Esophagus squamous epithelium (tissue), 4 donors: ENCODE data around the gene AP5Z1.
"Not testable (repeated sequence)": the region's sequence is repeated elsewhere in the genome, so short reads cannot be mapped to it uniquely, and the experiment has no call there.

Experiments used
- CTCF ChIP-seq, 6 experiments: fragments of 450-650 bp in 4 of 6; fragments of 200-600 bp in 2 of 6; sonication (generic) in 2 of 6; IDR thresholded peaks; one replicate each; pipeline ENCODE4 v1.5.1; 2016 to 2019; ENCODE audit warnings: antibody characterized with exemption in 6 of 6, mild to moderate bottlenecking in 4 of 6, moderate library complexity in 4 of 6
- POLR2A ChIP-seq, 4 donors: fragments of 450-650 bp; IDR thresholded peaks; one replicate each; pipeline ENCODE4 v1.6.1; 2017; ENCODE audit warnings: antibody characterized with exemption in 4 of 4, mild to moderate bottlenecking in 4 of 4, moderate library complexity in 3 of 4

- TF ChIP-seq CTCF, POLR2A (IDR thresholded peaks at IDR 0.05): not testable (repeated sequence)
These were observed 18.7 kb downstream of the AP5Z1 start for GRCh38 chr7:4794171-4794570.
